T-helper 1 cell (primary cell): ENCODE measurements around the gene BCL7B.
"Not testable (repeated sequence)": the region's sequence is repeated elsewhere in the genome, so short reads cannot be mapped to it uniquely, and the experiment has no call there.

Source experiments
- DNase-seq, 5 donors: peaks; one replicate each; pipeline ENCODE4 v3.0.0-alpha.2; 2012 to 2020

BCL7B gene

DNA sequence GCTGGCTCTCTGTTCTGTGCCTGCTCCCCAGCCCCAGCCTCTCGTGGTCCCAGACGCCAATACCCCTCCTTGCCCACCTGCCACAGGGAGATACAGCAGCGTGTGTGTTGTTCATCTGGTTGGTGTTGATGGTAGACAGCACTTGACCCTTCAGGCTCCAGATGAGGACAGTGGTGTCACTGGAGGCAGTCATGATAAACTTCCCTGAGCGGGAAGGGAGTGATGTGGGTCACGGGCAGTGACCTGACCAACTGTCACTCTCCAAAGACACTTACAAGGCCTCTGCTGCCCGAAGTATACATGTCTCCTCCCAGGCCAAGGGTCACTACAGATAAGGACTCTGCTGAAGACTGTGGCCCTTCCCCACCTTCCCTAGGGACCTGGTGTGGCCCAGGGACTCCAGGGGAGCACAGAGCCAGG, 15.3 kb upstream of the BCL7B start:
- no peak for DNase-seq

DNA sequence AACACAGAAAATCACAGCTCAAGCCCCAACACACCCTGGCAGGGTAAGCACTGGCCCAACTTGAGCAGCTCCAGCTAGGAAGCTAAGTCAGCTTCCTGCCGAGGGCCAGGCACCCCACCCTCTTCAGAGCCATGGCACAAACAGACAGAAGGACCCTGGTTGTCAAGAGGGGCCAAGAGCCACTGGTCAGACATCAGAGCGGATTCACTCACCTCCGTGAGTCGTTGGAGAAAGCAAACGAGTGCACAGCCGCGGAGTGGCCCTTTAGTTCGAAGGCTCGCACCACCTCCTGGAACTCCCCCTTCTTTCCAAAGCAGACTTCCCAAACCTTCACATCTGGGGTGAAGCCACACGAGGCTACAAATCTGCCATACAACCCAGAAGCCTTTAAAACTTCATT, 13.5 kb upstream of the BCL7B start:
- no peak for DNase-seq

DNA sequence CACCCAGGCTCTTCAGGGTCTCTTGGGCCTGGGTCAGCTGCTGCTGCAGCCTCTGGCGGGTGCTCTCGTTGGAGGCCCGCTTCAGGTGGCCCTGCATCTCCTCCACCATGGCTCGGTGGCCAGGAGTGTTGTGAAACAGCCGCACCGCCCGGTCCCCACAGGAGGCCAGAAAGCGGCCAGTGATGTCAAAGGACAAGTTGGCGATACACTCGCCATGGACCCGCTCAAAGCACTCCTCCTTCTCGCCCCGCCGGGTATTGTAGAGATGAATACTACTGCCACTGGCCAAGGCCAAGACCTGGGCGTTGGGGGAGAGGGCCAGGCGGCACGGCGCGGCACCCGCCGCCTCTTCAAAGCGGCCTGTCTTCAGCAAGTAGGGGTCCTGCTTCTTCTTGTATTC, 13.0 kb upstream of the BCL7B start:
- DNase-seq: no peak

DNA sequence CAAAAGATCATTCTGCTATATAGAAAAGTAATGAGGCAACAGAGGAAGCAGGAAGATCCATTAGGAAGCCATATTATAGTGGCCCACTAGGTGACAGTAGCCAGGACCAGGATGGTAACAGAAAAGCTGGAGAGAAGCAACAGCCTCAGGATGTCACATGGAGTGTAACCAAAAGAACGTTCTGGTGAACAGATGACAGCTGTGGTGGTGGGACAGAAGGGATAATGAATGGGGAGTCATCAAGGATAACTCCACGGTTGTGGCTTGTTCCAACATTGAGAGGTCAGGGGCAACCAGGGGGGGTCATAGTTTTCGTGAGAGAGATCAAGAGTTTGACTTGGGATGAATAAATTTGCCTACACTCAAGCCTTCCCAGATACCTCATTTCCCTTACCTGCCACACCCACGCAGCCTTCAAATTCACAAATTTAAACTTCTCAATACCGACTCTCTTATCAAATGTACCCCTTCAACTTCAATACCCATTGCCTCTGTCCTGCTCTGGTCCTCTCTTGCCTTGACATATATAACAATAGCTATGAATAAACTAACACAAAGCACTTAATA, 11.6 kb upstream of the BCL7B start:
- no peak for DNase-seq

DNA sequence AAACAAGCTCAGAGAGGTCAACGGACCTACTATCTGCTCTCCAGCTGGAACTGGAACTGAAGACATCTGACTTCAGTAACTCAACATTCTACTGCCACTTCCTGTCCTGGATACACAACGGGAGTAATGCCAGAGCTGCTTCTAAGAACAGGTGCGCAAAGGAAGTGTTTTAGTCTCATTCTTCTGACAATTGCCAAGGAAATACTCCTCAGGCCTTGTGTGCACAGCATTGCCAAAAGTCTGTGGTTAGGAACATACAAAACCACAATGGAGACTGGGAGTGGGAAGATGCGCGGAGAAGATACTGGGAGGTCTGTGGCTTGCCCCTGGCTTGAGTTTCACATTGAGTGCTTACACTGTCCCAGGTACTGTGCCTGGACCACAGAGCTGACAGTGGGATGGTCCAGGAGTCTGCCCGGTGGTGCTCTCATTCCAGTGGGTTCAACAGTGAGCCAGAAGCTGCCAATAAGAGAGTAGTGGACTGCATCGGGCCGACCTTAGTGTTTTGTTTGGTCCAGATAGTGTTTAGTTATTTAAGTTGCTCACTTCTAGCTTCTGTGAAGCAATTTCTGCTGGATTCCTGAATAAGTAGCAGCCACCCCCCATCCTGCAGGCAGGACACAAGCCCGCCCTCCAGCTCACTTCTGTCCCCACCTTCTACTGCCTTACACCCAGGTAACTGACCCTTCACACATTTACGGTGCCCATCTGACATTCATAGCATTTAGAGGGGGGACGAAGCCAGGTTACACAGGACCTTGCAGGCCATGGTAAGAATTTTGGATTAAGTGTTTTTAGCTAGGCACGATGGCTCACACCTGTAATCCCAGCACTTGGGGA, 10.6 kb upstream of the BCL7B start:
- no peak for DNase-seq

DNA sequence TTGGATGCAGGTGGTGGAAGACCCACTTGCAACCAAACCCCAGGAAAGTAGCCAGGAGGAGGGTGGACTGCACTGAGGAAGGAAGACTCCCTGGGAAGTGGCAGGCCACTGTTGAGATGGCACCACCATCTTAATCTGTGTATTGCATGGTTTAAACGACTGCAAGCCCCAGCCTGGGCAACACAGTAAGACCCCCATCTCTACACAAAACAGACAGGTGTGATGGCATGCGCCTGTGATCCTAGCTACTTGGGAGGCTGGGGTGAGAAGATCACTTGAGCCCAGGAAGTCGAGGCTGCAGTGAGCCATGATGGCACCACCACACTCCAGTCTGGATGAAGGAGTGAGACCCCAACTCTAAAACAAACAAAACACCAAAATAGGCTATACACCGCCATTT, 9.7 kb upstream of the BCL7B start:
- no peak for DNase-seq

DNA sequence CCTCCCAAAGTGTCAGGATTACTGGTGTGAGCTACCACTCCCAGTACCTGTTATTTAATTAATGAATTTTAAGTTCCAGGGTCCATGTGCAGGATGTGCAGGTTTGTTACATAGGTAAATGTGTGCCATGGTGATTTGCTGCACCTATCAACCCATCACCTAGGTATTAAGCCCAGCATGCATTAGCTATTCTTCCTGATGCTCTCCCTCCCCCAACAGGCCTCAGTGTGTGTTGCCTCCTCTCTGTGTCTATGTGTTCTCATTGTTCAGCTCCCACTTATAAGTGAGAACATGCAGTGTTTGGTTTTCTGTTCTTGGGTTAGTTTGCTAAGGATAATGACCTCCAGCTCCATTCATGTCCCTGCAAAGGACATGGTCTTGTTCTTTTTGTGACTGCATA, 8.9 kb upstream of the BCL7B start:
- not testable (repeated sequence) for DNase-seq

DNA sequence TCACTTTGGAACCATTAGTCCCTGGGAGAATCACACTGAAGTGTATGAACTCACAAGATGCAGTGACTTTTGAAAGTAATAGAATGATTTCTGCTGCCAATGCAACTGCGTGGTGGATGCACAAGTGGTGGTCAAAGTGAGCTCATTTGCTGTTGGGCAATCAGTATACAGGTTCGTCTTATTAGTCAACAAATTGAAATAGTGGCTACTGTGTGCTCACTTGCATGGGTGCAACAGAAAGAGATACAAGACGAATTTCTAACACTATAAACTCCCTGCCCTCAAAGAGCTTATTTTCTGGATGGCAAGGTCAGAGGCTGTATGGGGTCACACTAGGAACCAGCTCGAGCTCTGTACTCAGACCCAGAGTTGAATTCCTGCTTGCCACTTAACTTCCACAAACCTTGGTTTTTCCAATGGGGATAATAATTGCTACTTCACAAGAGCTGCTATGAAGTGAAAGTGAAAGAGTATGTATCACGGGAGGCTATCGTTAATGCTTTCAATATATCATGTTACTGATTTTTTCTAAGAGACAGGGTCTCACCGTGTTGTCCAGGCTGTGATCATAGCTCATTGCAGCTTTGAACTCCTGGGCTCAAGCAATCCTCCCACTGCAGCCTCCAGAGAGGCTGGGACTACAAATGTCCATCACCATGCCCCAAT, 8.3 kb upstream of the BCL7B start:
- no peak for DNase-seq

DNA sequence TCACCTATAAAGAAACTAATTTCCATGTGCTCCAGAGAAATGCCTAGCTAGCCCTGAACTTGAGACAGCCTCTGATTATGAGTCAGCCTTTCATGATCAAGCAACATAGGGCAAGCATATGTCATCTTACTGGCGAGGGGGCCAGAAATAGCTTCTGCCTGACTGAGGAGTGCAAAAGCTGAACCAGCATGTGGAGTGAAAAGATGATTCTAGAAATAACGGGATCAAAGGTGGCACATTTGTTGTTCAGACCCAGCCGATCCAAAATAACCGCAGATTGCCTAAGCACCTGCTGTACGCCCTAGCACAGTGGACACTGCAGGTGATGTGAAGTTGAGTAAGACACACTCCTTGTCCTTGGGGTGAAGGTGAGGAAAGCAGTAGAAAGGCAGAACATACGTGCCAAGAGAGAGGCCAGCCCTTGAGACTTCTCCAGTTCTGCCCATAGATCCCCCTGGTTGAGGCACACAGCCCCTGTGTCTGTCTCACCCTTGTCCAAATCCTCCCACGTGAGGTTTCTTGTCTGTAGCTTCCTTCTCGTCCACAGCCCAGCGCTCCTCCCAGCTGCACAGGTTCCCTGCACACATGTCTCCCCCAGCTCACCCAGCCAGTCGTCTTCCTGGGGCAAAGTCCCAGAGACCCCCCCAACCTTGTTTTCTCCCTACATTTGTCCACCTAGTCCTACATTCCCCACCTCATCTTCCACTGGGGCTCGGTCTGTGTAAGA, 2.8 kb upstream of the BCL7B start:
- no peak for DNase-seq

DNA sequence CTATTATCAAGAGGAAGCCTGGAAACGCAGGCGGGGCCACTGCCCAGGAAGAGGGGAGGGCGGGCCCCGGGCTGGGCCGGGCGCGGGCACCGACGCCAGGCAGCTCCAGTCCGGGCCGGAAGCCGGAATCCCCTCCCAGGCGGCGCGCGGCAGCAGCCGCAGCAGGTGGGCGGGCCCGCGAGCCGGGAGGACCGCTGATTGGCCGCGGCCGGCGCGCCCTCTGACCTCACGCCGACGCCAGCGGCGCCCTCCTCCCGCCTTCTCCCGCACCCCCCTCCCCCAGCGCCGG, 438 bp downstream of the BCL7B start:
- DNase-seq: peak; percentile 85 to 95 (median 89)

DNA sequence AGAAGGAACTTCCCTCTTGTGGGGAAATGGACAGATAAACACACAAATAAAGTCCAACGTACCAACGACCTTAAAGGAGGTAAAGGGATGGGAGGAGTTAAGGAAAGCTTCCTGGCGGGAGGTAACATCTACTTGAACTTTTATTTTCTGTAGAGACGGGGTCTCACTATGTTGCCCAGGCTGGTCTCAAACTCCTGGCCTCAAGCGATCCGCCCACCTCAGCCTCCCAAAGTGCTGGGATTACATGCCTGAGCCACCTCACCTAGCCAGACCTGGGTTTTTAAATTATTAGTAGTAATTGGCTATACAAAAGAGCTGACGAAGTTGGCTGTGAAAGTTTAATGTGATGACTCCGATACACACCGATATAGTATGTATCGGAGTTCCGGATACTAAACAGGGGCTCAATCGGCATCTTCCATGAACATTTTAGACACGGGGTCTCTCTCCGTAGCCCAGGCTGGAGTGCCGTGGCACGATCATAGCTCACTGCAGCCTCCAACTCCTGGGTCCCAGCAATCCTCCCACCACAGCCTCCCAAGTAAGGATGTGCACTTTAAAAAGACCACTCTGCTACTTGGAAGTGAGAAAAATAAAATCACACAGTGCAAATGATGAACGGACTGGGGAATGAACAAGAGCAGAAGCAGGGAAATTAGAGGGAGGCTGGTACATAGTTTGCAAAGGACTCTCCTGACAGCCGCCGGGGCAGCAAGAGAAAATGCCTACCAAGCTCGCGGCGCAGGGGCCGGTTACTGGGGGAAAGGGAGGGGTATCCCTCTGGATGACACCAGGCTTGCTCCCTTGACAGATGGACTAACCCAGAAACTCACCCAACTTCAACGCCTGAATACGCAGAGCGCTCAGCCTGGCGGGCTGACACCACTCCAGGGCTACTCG, 1.0 kb downstream of the BCL7B start:
- DNase-seq: no peak

DNA sequence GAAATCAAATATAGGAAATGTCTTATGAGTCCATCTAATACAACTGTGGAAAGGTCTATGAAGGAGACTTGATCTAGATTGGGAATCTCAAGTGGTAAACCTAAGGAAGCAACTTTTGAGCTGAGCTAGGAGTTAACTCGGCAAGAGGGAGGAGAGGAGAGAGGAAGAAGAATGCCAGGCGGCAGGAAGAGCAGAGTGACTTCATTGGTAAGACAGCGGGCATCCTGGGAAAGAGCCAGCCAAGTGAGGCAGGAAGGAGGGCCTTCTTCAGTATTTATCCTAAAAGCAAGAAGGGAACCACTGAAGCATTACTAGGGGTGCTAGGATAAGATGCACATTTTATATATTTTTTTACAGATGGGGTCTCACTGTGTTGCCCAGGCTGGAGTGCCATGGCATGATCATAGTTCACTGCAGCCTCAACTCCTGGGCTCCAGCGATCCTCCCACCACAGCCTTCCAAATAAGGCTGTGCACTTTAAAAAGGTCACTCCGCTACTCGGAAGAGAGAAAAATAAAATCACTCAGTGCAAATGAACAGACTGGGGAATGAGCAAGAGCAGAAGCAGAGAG, 2.0 kb downstream of the BCL7B start:
- DNase-seq: no peak

DNA sequence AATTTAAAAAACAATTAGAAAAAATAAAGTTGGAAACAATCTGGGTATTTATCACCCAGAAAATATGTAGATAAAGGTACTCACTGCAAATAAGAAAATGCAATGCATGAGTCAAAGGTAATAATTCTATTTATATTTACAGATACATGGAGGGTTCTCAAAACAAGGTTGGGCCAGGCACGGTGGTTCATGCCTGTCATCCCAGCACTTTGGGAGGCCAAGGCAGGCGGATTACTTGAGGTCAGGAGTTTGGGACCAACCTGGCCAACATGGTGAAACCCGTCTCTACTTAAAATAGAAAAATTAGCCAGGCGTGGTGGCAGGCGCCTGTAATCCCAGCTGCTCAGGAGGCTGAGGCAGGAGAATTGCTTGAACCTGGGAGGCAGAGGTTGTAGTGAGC, 7.4 kb downstream of the BCL7B start:
- DNase-seq: not testable (repeated sequence)

DNA sequence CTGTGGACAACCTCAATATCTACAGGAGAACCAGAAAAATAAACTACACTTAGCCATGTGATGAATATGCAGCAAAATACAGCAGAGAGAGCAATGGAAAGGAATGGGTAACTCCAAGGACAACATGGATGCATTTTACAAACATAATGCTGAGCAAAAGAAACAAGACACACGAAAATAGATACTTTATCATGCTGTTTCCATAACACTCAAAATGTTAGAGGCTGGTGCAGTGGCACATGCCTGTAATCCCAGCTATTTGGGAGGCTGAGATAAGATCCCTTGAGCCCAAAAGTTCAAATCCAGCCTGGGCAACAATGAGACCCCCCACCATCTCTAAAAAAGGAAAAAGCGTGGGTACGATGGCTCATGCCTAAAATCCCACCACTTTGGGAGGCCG, 8.3 kb downstream of the BCL7B start:
- DNase-seq: no peak

DNA sequence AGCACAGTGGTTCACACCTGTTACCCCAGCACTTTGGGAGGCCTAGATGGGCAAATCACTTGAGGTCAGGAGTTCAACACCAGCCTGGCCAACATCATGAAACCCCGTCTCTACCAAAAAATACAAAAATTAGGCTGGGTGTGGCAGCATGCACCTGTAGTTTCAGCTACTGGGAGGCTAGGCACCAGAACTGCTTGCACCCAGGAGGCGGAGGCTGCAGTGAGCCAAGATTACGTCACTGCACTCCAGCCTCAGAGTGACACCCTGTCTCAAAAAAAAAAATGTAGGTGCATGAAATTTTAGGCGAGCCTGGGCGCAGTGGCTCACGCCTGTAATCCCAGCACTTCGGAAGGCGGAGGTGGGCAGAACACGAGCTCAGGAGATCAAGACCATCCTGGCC, 9.6 kb downstream of the BCL7B start:
- DNase-seq: no peak

DNA sequence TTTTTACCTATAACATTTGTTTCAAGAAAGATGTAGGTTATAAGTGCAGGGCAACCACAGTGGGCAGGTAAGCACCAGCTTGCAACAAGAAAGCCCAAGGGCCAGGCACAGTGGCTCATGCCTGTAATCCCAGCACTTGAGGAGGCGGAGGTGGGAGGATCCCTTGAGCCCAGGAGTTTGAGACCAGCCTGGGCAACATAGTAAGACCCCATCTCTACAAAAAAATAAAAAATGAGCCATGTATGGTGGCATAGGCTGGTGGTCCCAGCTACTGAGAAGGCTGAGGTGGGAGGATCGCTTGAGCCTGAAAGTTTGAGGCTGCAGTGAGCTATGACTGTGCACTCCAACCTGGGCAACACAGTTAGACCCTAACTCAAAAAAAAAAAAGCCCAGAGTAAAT, 12.8 kb downstream of the BCL7B start:
- DNase-seq: no peak

DNA sequence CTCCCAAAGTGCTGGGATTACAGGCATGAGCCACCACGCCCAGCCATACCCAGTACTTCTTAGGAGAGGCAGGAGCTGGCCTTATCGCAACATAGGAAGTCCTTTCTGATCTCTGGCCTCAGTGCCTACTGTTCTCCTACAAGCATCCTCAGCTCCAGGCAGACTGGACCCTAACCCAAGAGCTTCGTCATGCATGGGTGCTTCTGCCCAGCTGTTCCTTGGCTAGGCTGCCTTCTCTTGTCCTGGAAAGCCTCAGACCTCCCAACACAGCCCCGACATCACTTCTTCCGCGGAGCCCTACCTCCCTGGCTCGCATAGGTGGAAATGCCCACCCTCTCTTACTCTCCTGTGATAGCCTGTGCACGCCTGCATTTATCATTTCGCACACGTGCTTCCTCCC, 15.8 kb downstream of the BCL7B start:
- DNase-seq: no peak

DNA sequence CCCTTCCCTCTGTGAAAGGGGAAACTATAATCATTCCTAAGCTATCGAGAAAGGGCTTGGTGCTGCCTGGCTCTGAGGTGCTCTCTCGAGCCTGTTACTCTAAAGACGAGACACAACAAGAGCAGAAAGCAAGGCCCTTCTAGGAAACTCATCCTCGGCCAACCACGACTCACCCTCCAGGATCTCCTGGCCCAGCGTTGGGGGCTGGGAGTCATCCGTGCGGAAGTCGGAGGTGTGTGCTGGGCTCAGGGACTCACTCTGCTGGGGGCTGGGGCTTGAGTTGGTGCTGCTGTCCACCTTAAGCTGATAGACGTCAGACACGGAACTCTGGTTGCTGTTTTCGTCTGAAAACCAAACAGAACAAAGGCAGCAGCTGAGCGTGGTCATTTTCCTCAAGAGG, 17.8 kb downstream of the BCL7B start:
- DNase-seq: no peak

DNA sequence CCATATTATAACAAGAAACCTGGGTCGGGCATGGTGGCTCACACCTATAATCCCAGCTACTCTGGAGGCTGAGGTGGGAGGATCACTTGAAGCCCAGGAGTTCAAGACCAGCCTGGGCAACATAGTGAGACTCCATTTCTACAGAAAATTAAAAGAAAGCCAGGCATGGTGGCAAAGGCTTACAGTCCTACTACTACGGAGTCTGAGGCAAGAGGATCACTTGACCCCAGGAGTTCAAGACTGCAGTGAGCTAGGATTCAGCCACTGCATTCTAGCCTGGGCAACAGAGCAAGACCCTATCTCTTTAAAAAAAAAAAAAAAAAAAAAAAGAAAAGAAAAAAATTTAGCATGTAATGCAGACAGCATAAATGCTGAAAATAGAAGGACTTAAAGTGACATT, 19.0 kb downstream of the BCL7B start:
- not testable (repeated sequence) for DNase-seq

DNA sequence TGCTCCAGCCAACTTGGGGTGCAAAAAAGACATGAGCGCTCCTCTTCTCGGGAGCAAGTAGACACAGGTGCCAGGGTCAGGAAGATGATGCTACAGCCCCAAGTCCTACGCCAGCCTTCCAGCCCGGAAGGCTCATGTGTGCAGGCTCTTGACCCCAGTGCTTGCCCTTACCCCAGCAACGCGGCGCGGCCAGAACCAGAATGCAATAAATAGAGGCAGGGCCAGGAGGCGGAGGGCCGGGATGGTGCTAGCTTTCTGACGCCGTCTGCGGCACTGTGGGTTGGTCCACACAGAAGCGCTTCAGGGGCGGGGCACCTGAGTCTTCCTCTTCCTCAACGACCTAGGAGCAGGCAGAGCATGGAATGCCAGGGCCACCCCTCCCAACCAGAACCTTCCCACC, 20.4 kb downstream of the BCL7B start:
- no peak for DNase-seq

DNA sequence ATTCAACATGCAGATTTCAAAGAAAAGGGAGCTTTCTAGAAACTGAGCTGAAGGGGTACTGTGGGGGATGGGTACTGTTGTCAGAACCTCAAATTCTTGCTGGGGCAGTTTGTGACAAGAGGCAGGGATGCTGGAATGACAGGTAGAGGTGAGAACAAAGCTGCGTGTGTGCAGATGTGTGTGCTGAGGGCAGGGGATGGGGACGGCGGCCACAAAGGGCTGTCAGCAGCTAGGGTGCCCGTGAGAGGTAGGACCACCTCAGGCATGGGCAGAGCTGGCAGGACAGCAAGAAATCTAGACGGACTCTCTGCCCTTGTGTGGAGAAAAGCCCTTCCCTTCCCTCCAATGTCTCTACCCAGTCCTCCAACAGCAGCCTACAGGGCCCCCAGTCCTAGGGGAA, 21.0 kb downstream of the BCL7B start:
- DNase-seq: no peak

DNA sequence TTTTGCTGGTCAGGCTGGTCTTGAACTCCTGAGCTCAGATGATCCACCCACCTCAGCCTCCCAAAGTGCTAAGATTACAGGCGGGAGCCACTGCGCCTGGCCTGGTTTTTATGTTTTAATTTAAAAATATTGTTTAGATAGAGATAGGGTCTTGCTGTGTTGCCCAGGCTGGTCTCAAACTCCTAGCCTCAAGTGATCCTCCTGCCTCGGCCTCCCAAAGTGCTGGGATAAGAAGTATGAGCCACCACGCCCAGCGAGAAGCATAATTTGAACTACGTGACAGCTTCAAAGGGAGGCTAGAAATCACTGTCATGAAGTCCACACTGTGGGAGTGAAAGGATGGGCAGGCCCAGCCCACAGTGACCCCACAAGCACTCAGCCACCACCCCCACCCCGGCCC, 21.6 kb downstream of the BCL7B start:
- not testable (repeated sequence) for DNase-seq
